Activated naive CD4-positive, alpha-beta T cell treated with anti-CD3 and anti-CD28 coated beads, Interleukin-2, amount 50 U/mL, for 24 hours (primary cell): ENCODE measurements around the gene PTPA.
A peak's percentile ranks its signal among the peaks of the same experiment; 100 is the strongest.

Experiments
- H3K27ac Mint-ChIP-seq: one replicate; pipeline ENCODE4 v1.8.0; 2021; ENCODE audit warnings: mild to moderate bottlenecking, mixed read lengths
- H3K27me3 Mint-ChIP-seq: one replicate; pipeline ENCODE4 v1.8.0; 2021; ENCODE audit warnings: mixed read lengths
- H3K36me3 Mint-ChIP-seq: one replicate; pipeline ENCODE4 v1.8.0; 2021; ENCODE audit warnings: mixed read lengths
- H3K4me1 Mint-ChIP-seq: one replicate; pipeline ENCODE4 v1.8.0; 2021; ENCODE audit warnings: mixed read lengths
- H3K4me3 Mint-ChIP-seq: one replicate; pipeline ENCODE4 v1.8.0; 2021; ENCODE audit warnings: mild to moderate bottlenecking, mixed read lengths
- H3K9me3 Mint-ChIP-seq: one replicate; pipeline ENCODE4 v1.8.0; 2021; ENCODE audit warnings: mixed read lengths

The PTPA gene

GRCh38 chr9:129078691-129079503 lies 32.3 kb upstream of the PTPA start:
- Mint-ChIP-seq H3K4me1 (peaks cover 14% of the 10 kb centered on the region), H3K27ac (no peak overlapping the region), H3K27me3 (no peaks in the 10 kb centered on the region), H3K36me3 (no peaks in the 10 kb centered on the region), H3K9me3 (no peaks in the 10 kb centered on the region), H3K4me3 (peak overlapping the region; percentile 55)

GRCh38 chr9:129079829-129080228 lies 31.4 kb upstream of the PTPA start:
- Mint-ChIP-seq H3K4me3 (peak overlapping the region; percentile 92), H3K27me3 (no peaks in the 10 kb centered on the region), H3K36me3 (no peaks in the 10 kb centered on the region), H3K4me1 (peaks cover 14% of the 10 kb centered on the region), H3K27ac (peak overlapping the region; percentile 70), H3K9me3 (no peaks in the 10 kb centered on the region)

GRCh38 chr9:129080298-129080600 lies 31.0 kb upstream of the PTPA start:
- H3K36me3 Mint-ChIP-seq, result no peaks in the 10 kb centered on the region
- no peaks in the 10 kb centered on the region for H3K9me3 Mint-ChIP-seq
- no peaks in the 10 kb centered on the region for H3K27me3 Mint-ChIP-seq
- no peak overlapping the region for H3K27ac Mint-ChIP-seq
- peaks cover 14% of the 10 kb centered on the region for H3K4me1 Mint-ChIP-seq
- peak overlapping the region; percentile 92 for H3K4me3 Mint-ChIP-seq

- H3K27ac Mint-ChIP-seq, result peak within 1 kb of the TSS; percentile 92
- H3K36me3 Mint-ChIP-seq, result no peaks in the 10 kb centered on the region
- H3K4me3 Mint-ChIP-seq, result peak within 1 kb of the TSS; percentile 92
These were observed 30.4 kb upstream of the PTPA start, which contains the start of gene DOLPP1 for GRCh38 chr9:129080601-129081387. Gene DOLPP1, plus strand, starts transcription at chr9:129081111. Its CDS starts 21 bp downstream, at chr9:129081132.

GRCh38 chr9:129081388-129081904 lies 29.8 kb upstream of the PTPA start:
- no peaks in the 10 kb centered on the region for H3K36me3 Mint-ChIP-seq

More at GRCh38 chr9:129080601-129081387, 30.4 kb upstream of the PTPA start, which contains the start of gene DOLPP1:
- Mint-ChIP-seq H3K27me3 (no peaks in the 10 kb centered on the region), H3K4me1 (peaks cover 14% of the 10 kb centered on the region), H3K9me3 (no peaks in the 10 kb centered on the region)

GRCh38 chr9:129084087-129084486 lies 27.1 kb upstream of the PTPA start:
- H3K4me1 Mint-ChIP-seq, result peaks cover 14% of the 10 kb centered on the region
- no peaks in the 10 kb centered on the region for H3K9me3 Mint-ChIP-seq
- no peaks in the 10 kb centered on the region for H3K27me3 Mint-ChIP-seq
- peaks cover 2% of the 10 kb centered on the region for H3K36me3 Mint-ChIP-seq
- no peak overlapping the region for H3K4me3 Mint-ChIP-seq
- H3K27ac Mint-ChIP-seq, result no peak overlapping the region

More at GRCh38 chr9:129081388-129081904, 29.8 kb upstream of the PTPA start:
- Mint-ChIP-seq H3K27me3 (no peaks in the 10 kb centered on the region), H3K4me3 (peak overlapping the region; percentile 92), H3K27ac (peak overlapping the region; percentile 92), H3K4me1 (peaks cover 14% of the 10 kb centered on the region), H3K9me3 (no peaks in the 10 kb centered on the region)

GRCh38 chr9:129089246-129089645 lies 22.0 kb upstream of the PTPA start:
- no peaks in the 10 kb centered on the region for H3K9me3 Mint-ChIP-seq
- no peaks in the 10 kb centered on the region for H3K4me1 Mint-ChIP-seq
- H3K4me3 Mint-ChIP-seq, result no peak overlapping the region
- peaks cover 2% of the 10 kb centered on the region for H3K36me3 Mint-ChIP-seq
- no peak overlapping the region for H3K27ac Mint-ChIP-seq
- H3K27me3 Mint-ChIP-seq, result no peaks in the 10 kb centered on the region

- H3K4me1 Mint-ChIP-seq, result no peaks in the 10 kb centered on the region
- H3K36me3 Mint-ChIP-seq, result peaks cover 3% of the 10 kb centered on the region
- no peak overlapping the region for H3K4me3 Mint-ChIP-seq
- H3K27ac Mint-ChIP-seq, result no peak overlapping the region
- H3K9me3 Mint-ChIP-seq, result no peaks in the 10 kb centered on the region
- H3K27me3 Mint-ChIP-seq, result no peaks in the 10 kb centered on the region
These were observed 17.4 kb upstream of the PTPA start for GRCh38 chr9:129093602-129094386.

- no peaks in the 10 kb centered on the region for H3K9me3 Mint-ChIP-seq
These were observed 16.6 kb upstream of the PTPA start for GRCh38 chr9:129094387-129095169.

GRCh38 chr9:129095170-129095667 lies 16.0 kb upstream of the PTPA start:
- Mint-ChIP-seq H3K9me3 (no peaks in the 10 kb centered on the region), H3K36me3 (peaks cover 3% of the 10 kb centered on the region), H3K27me3 (no peaks in the 10 kb centered on the region), H3K4me1 (no peaks in the 10 kb centered on the region), H3K4me3 (no peak overlapping the region), H3K27ac (no peak overlapping the region)

More at GRCh38 chr9:129094387-129095169, 16.6 kb upstream of the PTPA start:
- peaks cover 3% of the 10 kb centered on the region for H3K36me3 Mint-ChIP-seq
- no peaks in the 10 kb centered on the region for H3K27me3 Mint-ChIP-seq
- H3K27ac Mint-ChIP-seq, result no peak overlapping the region
- no peaks in the 10 kb centered on the region for H3K4me1 Mint-ChIP-seq
- H3K4me3 Mint-ChIP-seq, result no peak overlapping the region

GRCh38 chr9:129095908-129096307 lies 15.3 kb upstream of the PTPA start:
- no peak overlapping the region for H3K27ac Mint-ChIP-seq
- H3K4me3 Mint-ChIP-seq, result no peak overlapping the region
- H3K27me3 Mint-ChIP-seq, result no peaks in the 10 kb centered on the region
- peaks cover 3% of the 10 kb centered on the region for H3K36me3 Mint-ChIP-seq
- H3K4me1 Mint-ChIP-seq, result no peaks in the 10 kb centered on the region
- H3K9me3 Mint-ChIP-seq, result no peaks in the 10 kb centered on the region

GRCh38 chr9:129097671-129098306 lies 13.4 kb upstream of the PTPA start:
- H3K27me3 Mint-ChIP-seq, result no peaks in the 10 kb centered on the region
- no peak overlapping the region for H3K4me3 Mint-ChIP-seq
- no peaks in the 10 kb centered on the region for H3K9me3 Mint-ChIP-seq
- no peak overlapping the region for H3K27ac Mint-ChIP-seq
- H3K36me3 Mint-ChIP-seq, result peaks cover 3% of the 10 kb centered on the region
- H3K4me1 Mint-ChIP-seq, result no peaks in the 10 kb centered on the region

GRCh38 chr9:129098328-129098727 lies 12.9 kb upstream of the PTPA start:
- no peaks in the 10 kb centered on the region for H3K9me3 Mint-ChIP-seq
- H3K4me1 Mint-ChIP-seq, result no peaks in the 10 kb centered on the region
- no peaks in the 10 kb centered on the region for H3K27me3 Mint-ChIP-seq
- peaks cover 3% of the 10 kb centered on the region for H3K36me3 Mint-ChIP-seq
- H3K27ac Mint-ChIP-seq, result no peak overlapping the region
- no peak overlapping the region for H3K4me3 Mint-ChIP-seq
